Retinal pigment epithelial cell (primary cell): ENCODE data around the gene ZCWPW2.

Source experiments
- DNase-seq: peaks from one replicate; pipeline ENCODE4 v3.0.0-alpha.2; 2010; ENCODE audit warnings: low read depth
- H3K4me3 ChIP-seq: 2 replicates; pipeline ENCODE4 v1.5.1; 2011; ENCODE audit warnings: mild to moderate bottlenecking, low read length, control low read depth, moderate library complexity
- TF ChIP-seq, protein P1 (sequence below): conservative IDR thresholded peaks from 2 replicates; pipeline ENCODE4 v1.5.1; 2011; ENCODE audit warnings: low read depth, low read length, control low read depth, inconsistent platforms

The ZCWPW2 gene

DNA sequence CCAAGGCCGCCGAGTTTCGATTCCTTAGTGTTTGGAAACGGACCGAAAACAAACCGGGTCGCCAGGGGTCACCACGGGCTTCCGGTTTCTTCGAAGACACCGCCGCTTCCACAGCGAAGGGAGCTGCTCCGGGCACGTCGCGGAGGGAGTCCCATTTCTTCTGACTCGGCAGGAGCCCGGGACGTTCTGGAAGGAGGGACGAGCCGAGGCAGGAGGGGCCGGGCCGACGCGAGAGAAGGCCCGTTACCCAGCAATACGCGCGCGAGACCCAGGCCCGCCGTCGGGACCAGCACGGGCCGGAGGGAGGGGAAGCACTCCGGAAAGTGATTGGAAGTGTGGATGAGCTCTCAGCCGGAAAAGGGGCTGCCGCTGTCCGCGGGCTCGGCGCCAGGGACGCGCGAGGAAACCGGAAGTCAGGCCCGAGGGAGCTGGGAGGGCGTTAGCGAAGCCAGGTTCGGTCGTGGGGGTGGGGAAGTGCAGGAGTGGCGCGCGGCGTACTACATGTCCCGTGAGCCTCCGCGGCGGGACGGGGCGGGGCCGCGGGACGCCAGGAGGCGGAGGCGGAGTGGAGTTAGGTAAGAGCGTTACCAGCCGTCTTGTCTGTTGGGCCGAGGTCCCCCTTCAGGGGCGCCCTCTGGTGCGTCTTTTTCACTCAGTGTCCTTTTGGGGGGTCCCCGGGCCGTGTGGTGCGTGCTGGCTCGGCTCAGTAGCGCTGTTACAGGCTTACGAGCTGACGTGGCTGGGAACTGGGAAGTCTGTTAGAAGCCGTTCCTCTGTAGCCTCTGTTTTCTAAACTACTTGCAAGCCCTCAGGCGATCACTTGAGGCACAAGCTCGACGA lies at the start of gene ZCWPW2, which contains the start of gene AZI2:
ZCWPW2 (plus strand) TSS at position 93 of the 840 bp plus-strand sequence. CDS start 64,348 bp downstream, outside the sequence.
AZI2 (minus strand) TSS at position 196 of the 840 bp plus-strand sequence. CDS start 8,207 bp downstream, outside the sequence.
- peak within 1 kb of the TSS; percentile 89 for H3K4me3 ChIP-seq
- TF ChIP-seq, protein P1, sequence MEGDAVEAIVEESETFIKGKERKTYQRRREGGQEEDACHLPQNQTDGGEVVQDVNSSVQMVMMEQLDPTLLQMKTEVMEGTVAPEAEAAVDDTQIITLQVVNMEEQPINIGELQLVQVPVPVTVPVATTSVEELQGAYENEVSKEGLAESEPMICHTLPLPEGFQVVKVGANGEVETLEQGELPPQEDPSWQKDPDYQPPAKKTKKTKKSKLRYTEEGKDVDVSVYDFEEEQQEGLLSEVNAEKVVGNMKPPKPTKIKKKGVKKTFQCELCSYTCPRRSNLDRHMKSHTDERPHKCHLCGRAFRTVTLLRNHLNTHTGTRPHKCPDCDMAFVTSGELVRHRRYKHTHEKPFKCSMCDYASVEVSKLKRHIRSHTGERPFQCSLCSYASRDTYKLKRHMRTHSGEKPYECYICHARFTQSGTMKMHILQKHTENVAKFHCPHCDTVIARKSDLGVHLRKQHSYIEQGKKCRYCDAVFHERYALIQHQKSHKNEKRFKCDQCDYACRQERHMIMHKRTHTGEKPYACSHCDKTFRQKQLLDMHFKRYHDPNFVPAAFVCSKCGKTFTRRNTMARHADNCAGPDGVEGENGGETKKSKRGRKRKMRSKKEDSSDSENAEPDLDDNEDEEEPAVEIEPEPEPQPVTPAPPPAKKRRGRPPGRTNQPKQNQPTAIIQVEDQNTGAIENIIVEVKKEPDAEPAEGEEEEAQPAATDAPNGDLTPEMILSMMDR = no peak
- peak; percentile 79 for DNase-seq

DNA sequence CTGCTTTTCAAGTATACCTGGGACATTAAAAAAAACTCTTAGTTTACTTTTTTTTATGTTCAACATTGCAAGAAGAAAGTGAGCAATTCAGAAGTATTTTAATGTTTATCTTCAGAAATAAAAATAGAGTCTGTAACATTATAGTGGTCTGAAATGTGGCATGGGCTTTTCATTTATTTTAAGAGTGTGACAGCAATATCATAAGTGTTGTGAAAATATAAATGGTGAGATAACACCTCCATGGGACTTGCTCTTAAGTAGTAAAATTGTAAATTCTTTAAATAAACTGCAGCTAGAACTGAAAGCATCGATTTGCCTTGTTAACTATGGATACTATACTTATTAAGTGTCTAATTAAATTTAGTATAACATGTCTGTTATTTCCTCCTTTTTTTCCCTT lies 48.8 kb upstream of the ZCWPW2 start:
- no peak for DNase-seq
- no peak overlapping the region for H3K4me3 ChIP-seq
- TF ChIP-seq, protein P1 = no peak

DNA sequence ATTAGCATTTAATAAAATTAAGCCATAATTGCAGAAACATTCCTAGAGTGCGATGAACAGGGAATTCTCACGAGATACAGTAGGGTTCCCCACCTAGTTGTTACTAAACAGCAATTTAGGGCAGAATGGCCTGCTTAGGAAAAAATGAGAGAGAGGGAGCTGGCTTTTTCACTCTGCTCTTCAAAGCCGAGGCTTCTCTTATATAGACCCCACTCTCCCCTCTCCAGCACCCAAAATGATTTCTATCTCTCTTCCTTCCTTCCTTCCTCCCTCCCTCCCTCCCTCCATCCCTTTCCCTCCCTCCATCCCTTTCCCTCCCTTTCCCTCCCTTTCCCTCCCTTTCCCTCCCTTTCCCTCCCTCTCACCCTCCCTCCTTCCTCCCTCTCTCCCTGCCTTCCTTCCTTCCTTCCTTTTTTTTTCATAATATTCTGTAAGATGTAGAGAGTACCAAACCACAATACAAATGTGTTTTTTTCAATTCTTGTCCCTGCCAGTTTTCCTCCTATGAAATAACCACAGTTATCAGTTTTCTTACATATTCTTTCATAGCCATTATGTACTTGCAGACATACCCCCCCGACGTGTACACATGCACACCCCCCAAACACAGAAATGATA lies 48.1 kb upstream of the ZCWPW2 start:
- TF ChIP-seq, protein P1 = no peak
- H3K4me3 ChIP-seq = no peak overlapping the region
- no peak for DNase-seq

DNA sequence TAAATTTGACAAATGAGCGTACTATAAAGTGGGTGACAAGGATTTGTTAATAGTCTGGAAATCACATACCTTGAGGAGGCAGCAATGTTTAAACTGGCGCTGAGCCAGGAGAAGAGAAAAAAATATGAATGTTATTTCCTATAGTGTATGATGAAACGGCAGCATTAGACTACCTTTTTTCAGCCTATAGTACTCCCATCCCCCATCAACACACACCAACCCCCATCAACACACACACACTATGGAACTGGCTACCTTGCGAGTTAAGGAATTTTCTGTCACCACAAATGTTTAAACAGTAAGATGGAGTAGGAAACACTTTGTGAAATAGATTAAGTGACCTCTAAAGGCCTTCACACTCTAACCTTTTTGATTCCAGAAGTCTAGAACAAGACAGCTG lies 46.8 kb upstream of the ZCWPW2 start:
- TF ChIP-seq, protein P1 = no peak
- H3K4me3 ChIP-seq = no peak overlapping the region
- no peak for DNase-seq

GRCh38 chr3:28308196-28308595 lies 40.3 kb upstream of the ZCWPW2 start:
- TF ChIP-seq, protein P1 = no peak
- H3K4me3 ChIP-seq = no peak overlapping the region
- no peak for DNase-seq

DNA sequence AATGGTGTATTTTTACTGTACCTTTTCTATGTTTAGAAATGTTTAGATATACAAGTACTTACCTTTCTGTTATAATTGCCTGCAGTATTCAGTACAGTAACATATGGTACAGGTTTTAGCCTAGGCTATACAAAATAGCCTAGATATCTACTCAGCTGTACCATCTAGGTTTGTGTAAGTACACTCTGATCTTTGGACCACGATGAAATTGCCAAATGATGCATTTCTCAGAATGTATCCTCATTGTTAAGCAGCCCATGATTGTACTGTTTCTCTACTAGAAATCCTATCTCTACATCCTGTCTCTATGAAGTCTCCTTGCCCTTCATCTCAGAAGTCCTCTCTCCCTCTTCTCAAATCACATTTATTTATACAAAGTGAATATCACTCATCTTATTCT lies 32.8 kb upstream of the ZCWPW2 start:
- TF ChIP-seq, protein P1 = no peak
- no peak for DNase-seq
- H3K4me3 ChIP-seq = no peak overlapping the region

- TF ChIP-seq, protein P1 = no peak
- no peak for DNase-seq
- no peak overlapping the region for H3K4me3 ChIP-seq
Observed at GRCh38 chr3:28316226-28316625, 32.3 kb upstream of the ZCWPW2 start.
